T47D (cell line): ENCODE measurements around the gene OSBPL8.
A peak's percentile ranks its signal among the peaks of the same experiment; 100 is the strongest.
"Not testable (repeated sequence)": the region's sequence is repeated elsewhere in the genome, so short reads cannot be mapped to it uniquely, and the experiment has no call there.

ENCODE experiments used
- DNase-seq, 2 experiments: peaks; one replicate each; pipeline versions ENCODE4 v3.0.0 to v3.0.0-alpha.2; 2011 to 2012; ENCODE audit warnings: low read depth in 1 of 2, low spot score in 1 of 2
- JUND ChIP-seq: IDR thresholded peaks from 2 replicates; pipeline ENCODE4 v1.6.1; 2012; ENCODE audit warnings: low read depth
- in situ Hi-C: cut with HindIII; loops from 2 replicates; pipeline ENCODE4 v1.10.0; 2016; ENCODE audit warnings: low sequenced_read_pairs, low pct_unique_long_range_greater_than_20kb

Gene OSBPL8

GRCh38 chr12:76505050-76505449 is 54.5 kb downstream of the OSBPL8 start:
- no peak for DNase-seq
- in situ Hi-C loops, result no loop called here
- TF ChIP-seq JUND, result no peak

GRCh38 chr12:76504606-76505005 is 55.0 kb downstream of the OSBPL8 start:
- no peak for TF ChIP-seq JUND
- in situ Hi-C loops, result no loop called here
- DNase-seq, result no peak

GRCh38 chr12:76503957-76504356 is 55.6 kb downstream of the OSBPL8 start:
- TF ChIP-seq JUND, result no peak
- DNase-seq, result no peak
- in situ Hi-C loops, result no loop called here

- DNase-seq, result no peak
- in situ Hi-C loops, result no loop called here
- no peak for TF ChIP-seq JUND
Observed at GRCh38 chr12:76501390-76501789, 58.2 kb downstream of the OSBPL8 start.

GRCh38 chr12:76499136-76499535 is 60.4 kb downstream of the OSBPL8 start:
- in situ Hi-C loops, DNase-seq: not testable (repeated sequence)

- no peak for DNase-seq
- in situ Hi-C loops, result no loop called here
- no peak for TF ChIP-seq JUND
Observed at GRCh38 chr12:76495556-76495955, 64.0 kb downstream of the OSBPL8 start.

- DNase-seq, result no peak
- in situ Hi-C loops, result no loop called here
- TF ChIP-seq JUND, result no peak
Observed at GRCh38 chr12:76491292-76491691, 68.3 kb downstream of the OSBPL8 start.

- in situ Hi-C loops, result no loop called here
- DNase-seq, result no peak
- no peak for TF ChIP-seq JUND
Observed at GRCh38 chr12:76490763-76491162, 68.8 kb downstream of the OSBPL8 start.

GRCh38 chr12:76489737-76490136 is 69.8 kb downstream of the OSBPL8 start:
- TF ChIP-seq JUND, result no peak
- in situ Hi-C loops, result no loop called here
- no peak for DNase-seq

GRCh38 chr12:76486011-76486410 is 73.6 kb downstream of the OSBPL8 start:
- in situ Hi-C loops, result no loop called here
- no peak for DNase-seq
- TF ChIP-seq JUND, result no peak

GRCh38 chr12:76480796-76481195 is 78.8 kb downstream of the OSBPL8 start:
- in situ Hi-C loops, result no loop called here
- no peak for DNase-seq
- TF ChIP-seq JUND, result no peak

- no peak for DNase-seq
- TF ChIP-seq JUND, result no peak
- in situ Hi-C loops, result no loop called here
Observed at GRCh38 chr12:76478045-76478444, 81.5 kb downstream of the OSBPL8 start.

- in situ Hi-C loops, result not testable (repeated sequence)
Observed at GRCh38 chr12:76472862-76473261, 86.7 kb downstream of the OSBPL8 start.

GRCh38 chr12:76471579-76471978 is 88.0 kb downstream of the OSBPL8 start:
- no peak for TF ChIP-seq JUND
- no peak for DNase-seq
- in situ Hi-C loops, result no loop called here

More at GRCh38 chr12:76472862-76473261, 86.7 kb downstream of the OSBPL8 start:
- DNase-seq, result peak in 1 of 2 experiments; percentile 71
